NCI-H187 (cell line): ENCODE results near the gene XIRP2.
A peak's percentile ranks its signal among the peaks of the same experiment; 100 is the strongest.
"Not testable (repeated sequence)": the region's sequence is repeated elsewhere in the genome, so short reads cannot be mapped to it uniquely, and the experiment has no call there.

Source experiments
- DNase-seq, 2 experiments: peaks; one replicate each; lab custom pipeline; 2025; lab: John Stamatoyannopoulos, UW

The XIRP2 gene

DNA sequence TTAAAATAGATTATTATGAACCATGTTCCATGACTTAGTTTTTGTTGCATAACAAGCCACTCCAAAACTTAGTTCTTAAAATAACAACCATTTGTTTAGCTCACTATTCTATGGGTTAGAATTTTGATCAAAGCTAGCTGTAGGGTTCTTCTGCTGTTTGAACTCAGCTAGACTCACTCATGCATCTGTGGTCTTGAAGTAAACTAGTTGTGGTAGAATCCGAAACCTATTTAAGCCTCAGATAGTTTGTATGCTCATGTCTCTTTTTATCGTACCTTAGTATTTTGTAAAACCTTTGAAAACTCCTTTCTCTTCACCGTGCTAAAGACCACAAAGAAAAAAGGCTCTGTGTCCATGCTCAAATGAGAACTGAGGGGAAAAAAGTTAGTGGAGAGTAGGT is 166.6 kb downstream of the XIRP2 start:
- DNase-seq: no peak

DNA sequence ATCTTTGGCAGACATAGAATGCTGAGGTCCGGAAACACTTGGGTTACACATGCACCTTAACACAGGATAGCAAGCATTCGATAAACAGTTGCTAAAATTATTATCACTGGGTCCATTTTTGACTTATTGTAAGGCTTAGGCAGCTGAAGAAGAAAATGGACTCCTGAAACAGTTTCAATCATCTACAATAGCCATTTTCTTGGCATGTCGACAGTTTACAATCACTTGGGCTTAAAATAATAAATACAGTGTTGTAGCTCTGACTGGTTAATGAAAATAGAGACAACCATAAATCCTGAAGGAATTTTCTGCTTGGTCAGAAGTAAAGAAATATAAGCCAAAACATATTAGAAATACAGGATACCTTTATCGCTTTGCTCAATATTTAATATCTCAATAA is 169.2 kb downstream of the XIRP2 start:
- DNase-seq: no peak

DNA sequence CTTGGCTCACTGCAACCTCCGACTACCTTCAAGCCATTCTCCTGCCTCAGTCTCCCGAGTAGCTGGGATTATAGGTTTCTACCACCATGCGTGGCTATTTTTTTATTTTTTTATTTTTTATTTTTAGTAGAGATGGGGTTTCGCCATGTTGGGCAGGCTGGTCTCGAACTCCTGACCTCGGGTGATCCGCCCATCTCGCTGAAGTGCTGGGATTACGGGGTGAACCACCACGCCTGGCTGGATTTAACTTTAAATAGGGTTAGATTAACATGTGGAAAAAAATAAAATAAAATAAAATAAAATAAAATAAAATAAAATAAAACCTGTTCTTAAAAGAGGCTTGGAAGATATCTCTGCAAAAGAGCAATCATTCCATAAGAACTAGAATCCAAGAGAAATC is 170.9 kb downstream of the XIRP2 start:
- DNase-seq: no peak

DNA sequence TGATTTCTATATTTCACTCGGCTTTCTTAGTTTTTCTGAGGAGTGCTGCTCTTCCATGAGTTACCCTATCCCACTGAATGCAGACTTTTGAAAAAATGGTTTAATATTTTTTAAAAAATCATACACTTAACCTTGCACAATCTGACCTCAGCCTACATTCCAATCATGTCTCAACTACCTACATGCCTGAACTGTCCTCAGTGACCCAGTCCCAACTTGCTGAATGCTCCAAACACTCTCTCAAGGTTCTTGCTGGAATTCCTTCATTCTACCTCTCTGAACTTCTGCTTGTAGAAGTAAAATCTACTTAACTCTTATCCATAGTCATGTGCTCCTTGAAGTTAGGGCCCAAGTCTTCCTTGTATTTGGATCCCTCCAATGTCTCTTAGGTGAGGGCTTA is 181.6 kb downstream of the XIRP2 start:
- DNase-seq: no peak

DNA sequence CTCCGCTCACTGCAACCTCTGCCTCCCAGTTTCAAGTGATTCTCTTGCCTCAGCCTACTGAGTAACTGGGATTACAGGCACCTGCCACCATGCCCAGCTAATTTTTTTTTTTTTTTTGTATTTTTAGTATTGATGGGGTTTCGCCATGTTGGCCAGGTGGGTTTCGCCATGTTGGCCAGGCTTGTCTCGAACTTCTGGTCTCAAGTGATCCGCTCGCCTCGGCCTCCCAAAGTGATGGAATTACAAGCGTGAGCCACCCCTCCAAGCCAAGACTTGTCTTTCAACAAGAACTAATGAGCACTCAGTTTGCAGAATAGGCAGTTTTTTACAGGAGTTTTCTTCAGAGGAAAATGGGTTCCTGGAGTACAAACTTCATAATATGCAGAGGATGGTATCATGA is 187.4 kb downstream of the XIRP2 start:
- not testable (repeated sequence) for DNase-seq

DNA sequence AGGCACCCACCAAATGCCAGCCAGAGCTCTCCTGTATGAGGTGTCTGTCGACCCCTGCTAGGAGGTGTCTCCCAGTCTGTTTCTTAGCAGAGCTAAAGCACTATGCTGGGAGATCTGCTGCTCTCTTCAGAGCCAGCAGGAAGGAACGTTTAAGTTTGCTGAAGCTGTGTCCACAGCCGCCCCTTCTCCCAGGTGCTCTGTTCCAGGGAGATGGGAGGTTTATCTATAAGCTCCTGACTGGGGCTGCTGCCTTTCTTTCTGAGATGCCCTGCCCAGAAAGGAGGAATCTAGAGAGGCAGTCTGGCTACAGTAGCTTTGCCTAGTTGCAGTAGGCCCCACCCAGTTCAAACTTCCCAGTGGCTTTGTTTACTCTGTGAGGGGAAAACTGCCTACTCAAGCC is 210.7 kb downstream of the XIRP2 start:
- not testable (repeated sequence) for DNase-seq

DNA sequence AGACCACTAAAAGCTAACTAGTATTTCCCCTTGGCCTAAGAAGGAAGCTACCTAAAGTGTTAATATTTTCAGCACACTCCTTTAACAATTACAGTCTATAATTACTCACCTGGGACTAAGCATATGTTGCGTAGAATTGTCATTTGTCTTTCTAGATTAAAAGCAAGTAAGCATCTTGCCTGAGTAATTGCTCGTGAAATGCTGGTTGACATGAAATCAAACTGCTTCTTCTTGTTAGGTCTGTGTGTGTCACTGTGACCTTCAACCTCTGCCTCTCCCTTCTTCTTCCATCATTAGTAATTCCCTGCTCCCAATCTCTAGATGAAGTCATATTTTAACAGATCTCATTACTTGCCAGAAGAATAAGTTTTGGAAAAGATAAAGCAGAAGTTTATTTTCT is 212.2 kb downstream of the XIRP2 start:
- DNase-seq: no peak

DNA sequence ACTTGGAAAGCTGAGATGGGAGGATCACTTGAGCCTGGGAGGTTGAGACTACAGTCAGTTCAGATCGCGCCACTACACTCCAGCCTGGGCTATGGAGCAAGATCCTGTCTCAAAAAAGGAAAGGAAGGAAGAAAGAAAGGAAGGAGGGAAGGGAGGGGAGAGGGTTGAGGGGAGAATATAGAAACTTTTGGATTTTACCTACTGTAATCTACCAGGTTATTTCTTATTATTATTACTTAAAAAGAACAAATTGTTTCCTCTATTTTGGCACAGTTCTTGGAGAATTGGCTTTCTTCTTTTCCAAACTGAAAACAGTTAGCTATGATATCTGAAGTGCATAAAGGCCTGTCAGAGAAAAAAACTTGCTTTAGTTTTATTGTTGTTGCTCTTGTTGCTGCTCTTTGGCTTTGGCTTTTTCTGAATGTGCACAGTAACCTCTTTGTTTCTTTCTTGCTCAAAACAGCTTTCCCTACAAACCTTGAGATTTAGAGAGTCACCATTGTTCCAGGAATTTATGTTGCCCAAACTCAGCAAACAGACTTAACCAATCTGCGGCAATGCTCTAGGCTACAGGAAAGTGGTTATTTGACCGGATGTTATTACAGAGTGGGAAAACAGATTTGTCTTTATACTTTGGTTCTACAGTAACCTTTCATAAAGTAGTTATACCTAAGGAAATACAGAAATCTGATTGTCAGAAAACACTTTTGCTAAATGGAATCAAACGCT is 214.9 kb downstream of the XIRP2 start:
- no peak for DNase-seq

DNA sequence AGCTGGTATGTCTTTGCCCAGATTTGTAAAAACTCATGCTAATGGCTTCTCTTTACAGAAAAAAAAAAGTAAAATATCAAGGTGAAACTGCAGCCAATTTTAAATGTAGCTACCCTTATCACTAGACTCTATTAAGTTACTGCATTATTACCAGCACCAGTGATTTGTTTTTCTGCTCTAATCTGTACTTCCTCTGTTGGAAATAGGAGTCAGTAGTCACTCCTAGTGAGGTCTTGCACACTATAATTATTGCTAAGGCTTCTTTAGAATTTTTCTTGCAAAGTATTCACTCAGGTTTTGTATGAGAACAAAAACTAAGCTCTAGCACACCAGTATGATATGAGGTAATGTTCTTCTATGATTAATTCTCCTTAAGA is 215.5 kb downstream of the XIRP2 start:
- no peak for DNase-seq

DNA sequence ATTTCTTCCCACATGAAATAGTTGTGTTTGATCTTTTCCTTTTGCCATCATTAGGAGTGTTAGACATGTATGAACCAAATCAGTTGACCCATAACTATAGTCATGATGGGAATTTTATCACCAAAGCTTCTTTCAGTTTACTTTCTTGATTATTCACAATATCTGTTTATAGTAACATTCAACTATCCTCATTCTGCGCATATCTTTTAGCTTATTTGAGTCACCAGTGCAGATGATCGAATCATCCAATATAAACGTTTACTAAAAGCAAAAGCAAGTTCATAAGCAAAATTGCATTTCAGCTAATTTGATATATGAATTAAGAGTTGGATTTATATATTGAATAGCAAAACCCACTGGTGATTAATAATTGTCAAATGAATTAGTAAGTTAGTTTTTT is 216.4 kb downstream of the XIRP2 start:
- DNase-seq: no peak

DNA sequence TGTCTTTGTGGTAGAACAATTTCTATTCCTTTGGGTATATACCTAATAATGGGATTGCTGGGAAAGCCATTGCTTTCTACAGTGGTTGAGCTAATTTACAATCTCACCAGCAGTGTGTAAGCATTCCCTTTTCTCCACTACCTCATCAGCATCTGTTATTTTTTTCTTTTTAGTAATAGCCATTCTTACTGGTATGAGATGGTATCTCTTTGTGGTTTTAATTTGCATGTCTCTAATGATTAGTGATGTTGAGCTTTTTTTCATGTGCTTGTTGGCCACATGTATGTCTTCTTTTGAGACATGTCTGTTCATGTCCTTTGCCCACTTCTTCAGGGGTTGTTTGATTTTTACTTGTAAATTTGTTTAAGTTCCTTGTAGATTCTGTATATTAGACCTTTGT is 221.4 kb downstream of the XIRP2 start:
- not testable (repeated sequence) for DNase-seq

DNA sequence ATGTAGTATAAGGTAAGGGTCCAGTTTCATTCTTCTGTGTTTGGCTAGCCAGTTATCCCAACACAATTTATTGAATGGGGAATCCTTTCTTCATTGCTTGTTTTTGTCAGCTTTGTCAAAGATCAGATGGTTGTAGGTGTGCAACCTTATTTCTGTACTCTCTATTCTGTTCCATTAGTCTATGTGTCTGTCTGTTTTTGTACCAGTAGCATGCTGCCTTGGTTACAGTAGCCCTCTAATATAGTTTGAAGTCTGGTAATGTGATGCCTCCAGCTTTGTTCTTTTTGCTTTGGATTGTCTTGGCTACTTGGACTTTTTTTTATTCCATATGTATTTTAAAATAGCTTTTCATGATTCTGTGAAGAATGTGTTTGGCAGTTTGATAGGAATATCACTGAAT is 222.1 kb downstream of the XIRP2 start:
- no peak for DNase-seq

DNA sequence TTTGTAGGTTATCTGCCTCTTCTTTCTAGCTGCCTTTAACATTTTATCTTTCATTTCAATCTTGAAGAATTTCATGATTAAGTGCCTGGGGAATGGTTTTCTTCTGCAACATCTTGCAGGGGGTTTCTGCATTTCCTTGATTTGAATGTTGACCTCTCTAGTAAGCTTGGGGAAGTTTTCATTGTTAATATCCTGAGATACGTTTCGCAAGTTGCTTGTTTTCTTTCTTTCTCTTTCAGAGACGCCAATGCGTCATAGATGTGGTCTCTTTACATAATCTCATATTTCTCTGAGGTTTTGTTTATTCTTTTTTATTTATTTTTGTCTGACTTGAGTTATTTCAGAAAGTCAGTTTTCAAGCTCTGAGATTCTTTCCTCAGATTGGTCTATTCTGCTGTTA is 225.7 kb downstream of the XIRP2 start:
- no peak for DNase-seq

DNA sequence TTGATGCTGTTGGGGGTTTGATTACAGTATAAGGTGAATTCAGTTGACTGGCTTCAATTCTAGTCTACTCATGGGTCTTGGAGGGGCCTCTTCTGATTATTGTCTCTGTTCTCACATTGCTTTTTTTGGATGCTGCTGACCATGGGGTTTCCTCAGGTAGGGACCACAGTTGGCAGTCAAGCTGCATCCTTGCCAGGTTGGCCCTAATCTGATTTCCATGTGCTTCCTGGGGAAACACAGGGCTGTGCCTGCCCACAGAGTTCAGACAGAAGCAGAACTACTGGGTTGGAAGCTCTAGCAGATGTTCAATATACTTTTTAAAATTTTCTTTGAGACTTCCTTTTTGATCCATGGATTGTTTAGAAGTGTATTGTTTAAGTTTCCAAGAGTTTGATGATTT is 227.3 kb downstream of the XIRP2 start:
- DNase-seq: no peak

DNA sequence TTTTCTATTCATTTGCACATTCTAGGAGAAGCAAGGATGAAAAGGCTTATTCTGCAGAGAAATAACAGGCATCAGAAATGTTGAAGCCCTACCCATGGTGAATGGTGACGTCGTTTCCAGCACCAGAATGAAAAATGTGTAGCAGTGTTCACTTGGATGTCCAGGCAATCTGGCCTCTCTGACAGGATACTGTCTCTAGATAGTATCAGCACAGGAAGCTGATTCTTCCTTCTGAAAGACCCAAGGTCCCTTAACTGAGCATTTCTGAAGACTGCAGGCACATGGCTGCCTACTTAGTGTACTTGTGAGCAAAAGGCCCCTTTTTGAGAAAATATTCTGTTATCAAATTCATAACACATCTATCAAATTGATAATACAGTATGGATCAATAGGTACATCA is 234.1 kb downstream of the XIRP2 start:
- no peak for DNase-seq

DNA sequence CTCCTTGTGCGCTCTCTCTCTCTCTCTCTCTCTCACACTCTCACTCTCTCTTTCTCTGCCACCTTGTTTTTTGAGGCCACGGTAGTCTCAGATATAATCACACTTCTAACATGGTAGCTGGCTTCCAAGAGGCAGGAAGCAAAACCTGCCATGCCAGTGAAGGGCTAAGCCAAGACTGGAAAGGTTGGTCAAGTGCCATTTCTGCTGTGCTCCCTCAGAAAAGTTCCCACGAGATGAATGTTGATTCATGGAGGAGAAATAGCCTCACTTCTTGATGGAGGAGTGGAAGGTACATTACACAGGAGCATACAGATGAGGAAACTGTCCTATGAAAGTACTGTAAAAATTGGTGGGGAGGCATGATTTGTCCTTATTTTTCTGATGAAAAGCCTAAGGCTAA is 237.9 kb downstream of the XIRP2 start:
- no peak for DNase-seq

DNA sequence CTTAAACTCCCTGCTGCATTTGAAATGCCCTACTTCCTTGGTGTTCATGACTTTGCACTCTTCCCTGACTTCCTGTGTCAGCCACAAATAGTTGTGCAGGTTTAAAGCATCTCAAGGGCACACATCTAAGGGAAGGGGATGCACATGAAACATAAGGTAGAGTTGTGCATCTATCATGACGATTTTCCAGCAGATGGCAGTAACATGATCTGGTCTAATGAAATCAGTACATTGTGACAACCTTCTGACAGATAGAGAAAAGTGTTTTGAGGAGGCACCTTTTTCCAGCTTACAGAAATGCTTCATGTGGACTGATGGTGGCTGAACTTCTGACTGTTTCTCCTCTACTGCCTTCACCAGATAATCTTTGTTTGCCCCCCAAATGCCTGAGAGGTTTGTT is 238.9 kb downstream of the XIRP2 start:
- DNase-seq: no peak

DNA sequence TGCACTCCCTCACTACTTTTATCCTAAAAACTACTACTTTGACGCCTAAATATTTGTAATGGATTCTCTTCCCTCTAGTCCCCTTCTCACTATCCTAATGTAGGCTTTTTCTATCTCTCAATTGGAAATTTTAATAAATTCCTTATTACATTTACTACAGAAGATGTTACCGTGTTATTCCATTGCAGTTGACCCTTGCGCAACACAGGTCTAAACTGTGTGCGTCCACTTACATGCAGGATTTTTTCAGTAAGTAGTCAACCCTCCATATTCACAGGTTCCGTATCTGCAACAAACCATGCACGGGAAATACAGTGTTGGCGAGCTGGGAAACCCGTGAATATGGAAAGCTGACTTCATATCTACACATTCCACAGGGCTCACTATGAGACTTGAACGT is 239.8 kb downstream of the XIRP2 start:
- no peak for DNase-seq

DNA sequence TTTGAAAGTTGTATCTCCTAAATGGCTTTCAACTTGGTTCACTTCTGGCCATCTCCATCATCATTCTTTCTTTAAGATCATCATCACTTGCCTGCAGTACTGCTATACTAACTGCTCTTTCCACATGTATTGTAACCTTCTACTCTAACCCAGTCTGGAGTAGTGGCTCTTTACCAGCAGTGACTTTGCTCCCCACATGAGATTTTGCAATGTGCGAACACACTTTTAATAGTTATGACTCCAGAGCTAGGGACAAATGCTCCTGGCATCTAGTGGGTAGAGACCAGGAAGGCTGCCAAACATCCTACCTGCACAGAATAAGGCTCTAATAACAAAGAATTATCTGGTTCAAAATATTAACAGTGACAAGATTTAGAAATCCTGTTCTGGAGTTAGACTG is 243.8 kb downstream of the XIRP2 start:
- no peak for DNase-seq

DNA sequence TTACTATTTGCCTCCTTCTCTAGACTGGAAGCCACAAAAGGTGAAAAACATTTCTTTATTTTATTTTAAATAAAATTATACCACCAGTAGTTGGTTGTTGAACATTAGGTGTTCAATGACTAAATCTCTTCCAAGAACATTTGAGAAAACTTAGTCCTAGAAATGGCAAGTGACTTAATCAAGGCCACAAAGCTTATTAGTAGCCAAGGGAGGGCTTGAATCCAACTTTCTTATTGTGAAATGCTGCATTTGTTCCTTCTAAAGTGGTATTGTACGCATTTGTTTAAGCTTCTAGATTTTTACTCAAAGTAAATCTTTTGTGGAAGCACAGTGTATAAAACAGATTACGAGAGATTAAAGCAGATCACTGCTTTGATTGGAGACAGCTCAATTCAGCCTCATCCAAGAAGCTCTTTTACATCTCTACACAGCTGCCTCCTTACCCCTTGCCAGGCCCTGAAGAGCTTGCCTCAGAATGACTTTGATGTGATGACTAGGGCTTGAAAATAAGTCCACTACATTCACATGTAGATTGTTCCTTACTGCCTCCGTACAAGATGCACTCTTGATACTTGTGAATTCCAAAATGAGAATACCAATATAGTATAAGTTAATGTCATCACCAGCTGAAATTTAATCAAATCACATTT is 244.8 kb downstream of the XIRP2 start:
- DNase-seq: no peak

DNA sequence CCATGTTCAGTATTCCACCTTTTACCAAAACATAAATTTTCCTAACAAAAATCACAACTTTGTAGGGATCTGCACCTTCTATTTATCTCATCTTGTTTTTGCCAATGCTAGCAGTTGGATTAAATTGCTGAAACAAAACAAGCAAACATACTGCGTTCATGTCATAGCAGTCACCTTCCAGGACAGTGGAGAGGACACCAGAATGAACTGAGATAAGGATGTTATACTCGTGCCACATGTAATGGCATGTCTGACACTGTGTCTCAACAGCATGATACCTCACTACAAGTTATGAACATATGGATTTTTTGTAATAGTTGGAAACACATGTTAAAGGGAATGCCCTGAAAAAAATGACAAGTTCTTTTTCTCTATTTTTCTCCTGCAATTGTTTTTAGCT is 245.3 kb downstream of the XIRP2 start:
- DNase-seq: no peak

DNA sequence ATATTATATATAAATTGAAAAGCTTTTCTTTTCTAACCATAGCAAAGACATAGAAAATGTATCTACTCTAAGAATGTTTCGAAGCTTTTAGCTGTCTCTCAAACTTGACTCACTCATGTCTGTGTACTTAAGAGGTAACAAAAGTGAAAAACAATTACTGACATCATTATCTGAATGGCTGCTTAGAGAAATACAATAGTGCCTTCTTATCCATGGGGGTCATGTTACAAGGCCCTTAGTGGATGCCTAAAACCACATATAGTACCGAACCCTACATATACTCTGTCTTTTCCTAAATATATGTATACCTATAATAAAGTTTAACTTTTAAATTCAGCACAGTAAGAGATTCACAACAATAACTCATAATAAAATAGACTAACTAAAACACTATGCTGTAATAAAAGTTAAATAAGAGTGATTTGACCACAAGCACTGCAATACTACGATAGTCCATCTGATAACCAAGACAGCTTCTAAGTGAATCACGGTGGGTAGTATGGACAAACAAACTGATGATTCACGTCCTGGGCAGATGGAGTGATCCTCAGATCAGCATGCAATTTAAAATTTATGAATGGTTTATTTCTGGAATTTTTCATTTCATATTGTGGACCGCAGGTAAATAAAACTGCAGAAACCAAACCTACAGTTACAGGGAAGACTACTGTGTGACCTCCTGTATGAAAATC is 246.2 kb downstream of the XIRP2 start:
- DNase-seq: peak in 1 of 2 experiments; percentile 33

DNA sequence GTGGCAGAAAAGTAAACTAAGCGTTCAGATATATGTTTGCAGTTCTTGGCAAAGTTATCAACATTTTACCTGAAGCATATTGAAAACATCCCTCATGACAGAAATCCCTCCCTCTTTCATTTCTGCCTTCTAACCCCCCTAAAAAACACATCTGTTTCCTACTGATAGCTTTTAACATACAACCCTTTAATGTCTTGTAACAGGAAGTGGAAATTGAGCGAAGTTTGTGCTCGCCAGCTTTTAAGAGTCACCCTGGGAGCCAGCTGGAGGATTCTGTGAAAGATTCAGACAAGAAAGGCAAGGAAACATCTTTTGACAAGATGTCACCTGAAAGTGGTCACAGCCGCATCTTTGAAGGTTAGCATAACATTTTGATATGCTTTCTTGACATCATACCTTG is 247.4 kb downstream of the XIRP2 start:
- DNase-seq: no peak
